Coronary artery (tissue), 2 donors: Measurements from ENCODE around the gene RALGPS1.
"Not testable (repeated sequence)": the region's sequence is repeated elsewhere in the genome, so short reads cannot be mapped to it uniquely, and the experiment has no call there.

ENCODE experiments used
- DNase-seq: peaks from one replicate; pipeline ENCODE4 v3.0.0-alpha.2; 2017; ENCODE audit warnings: low spot score
- H3K27ac ChIP-seq, 2 donors: fragments of 200-600 bp; sonication (generic); one replicate each; pipeline ENCODE4 v1.5.1; 2016 to 2019
- H3K4me3 ChIP-seq: fragments of 200-600 bp; sonication (generic); 2 replicates; pipeline ENCODE4 v1.5.1; 2016; ENCODE audit warnings: mild to moderate bottlenecking, moderate library complexity
- CTCF ChIP-seq: fragments of 200-600 bp; sonication (generic); IDR thresholded peaks from one replicate; pipeline ENCODE4 v1.5.1; 2019; ENCODE audit warnings: antibody characterized with exemption

Gene RALGPS1

GRCh38 chr9:127142291-127142690, 227.7 kb downstream of the RALGPS1 start:
- TF ChIP-seq CTCF: no peak
- H3K4me3 ChIP-seq: no peak overlapping the region
- DNase-seq: no peak
- no peak overlapping the region for H3K27ac ChIP-seq

GRCh38 chr9:127142931-127143464, 228.4 kb downstream of the RALGPS1 start:
- DNase-seq: no peak
- no peak for TF ChIP-seq CTCF
- no peak overlapping the region for H3K4me3 ChIP-seq
- no peak overlapping the region for H3K27ac ChIP-seq

- no peak for DNase-seq
- TF ChIP-seq CTCF: no peak
- no peak overlapping the region for H3K27ac ChIP-seq
- H3K4me3 ChIP-seq: no peak overlapping the region
Measured at GRCh38 chr9:127143920-127144465, 229.4 kb downstream of the RALGPS1 start.

GRCh38 chr9:127144670-127145445, 230.3 kb downstream of the RALGPS1 start:
- Histone ChIP-seq H3K27ac (peak overlapping the region in 1 of 2 donors; percentile 47), H3K4me3 (no peak overlapping the region)
- no peak for TF ChIP-seq CTCF
- no peak for DNase-seq

GRCh38 chr9:127146841-127147240, 232.3 kb downstream of the RALGPS1 start:
- not testable (repeated sequence) for H3K27ac ChIP-seq, DNase-seq, H3K4me3 ChIP-seq

GRCh38 chr9:127147251-127147650, 232.7 kb downstream of the RALGPS1 start:
- no peak overlapping the region for H3K4me3 ChIP-seq
- no peak for TF ChIP-seq CTCF
- no peak overlapping the region for H3K27ac ChIP-seq
- no peak for DNase-seq

- TF ChIP-seq CTCF: no peak
- no peak for DNase-seq
- no peak overlapping the region for H3K27ac ChIP-seq
- H3K4me3 ChIP-seq: no peak overlapping the region
Measured at GRCh38 chr9:127148014-127148413, 233.4 kb downstream of the RALGPS1 start.
